GM18526 (cell line): ENCODE results near the gene AP3D1.

ENCODE experiments used
- POLR2A ChIP-seq: IDR thresholded peaks from 3 replicates; pipeline ENCODE4 v1.6.1; 2011; ENCODE audit not compliant: insufficient read length; ENCODE audit errors: extremely low read depth

The AP3D1 gene

GRCh38 chr19:2151339-2152229 lies at the start of gene AP3D1:
Gene AP3D1 (minus strand): TSS chr19:2151566. CDS start chr19:2151334, 232 bp downstream.
- TF ChIP-seq POLR2A, result peak; percentile 45

- no peak for TF ChIP-seq POLR2A
Measured at GRCh38 chr19:2199861-2200623, 48.7 kb upstream of the AP3D1 start.

GRCh38 chr19:2199215-2199614 lies 47.8 kb upstream of the AP3D1 start:
- TF ChIP-seq POLR2A, result no peak

- no peak for TF ChIP-seq POLR2A
Measured at GRCh38 chr19:2198317-2198716, 47.0 kb upstream of the AP3D1 start.

DNA sequence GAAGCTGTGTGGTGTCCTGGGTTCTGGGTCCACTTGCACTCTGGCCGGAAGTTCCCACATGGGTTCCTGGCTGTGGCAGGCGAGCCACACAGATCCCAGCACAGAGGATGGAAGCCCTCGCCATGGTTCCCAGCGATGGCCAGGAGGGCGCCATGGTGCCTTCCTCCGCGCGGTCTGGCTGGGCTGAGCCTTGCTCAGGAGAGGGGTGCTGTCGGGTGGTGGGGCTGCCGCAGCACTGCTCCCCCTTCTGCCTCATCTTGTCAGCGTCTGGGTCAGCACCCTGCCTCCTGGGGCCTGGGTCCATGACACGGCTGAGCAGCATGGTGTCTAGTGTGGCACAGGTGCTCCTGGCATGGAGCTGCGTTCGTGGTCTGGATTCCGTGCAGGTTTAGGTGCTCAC lies 45.9 kb upstream of the AP3D1 start:
- no peak for TF ChIP-seq POLR2A

DNA sequence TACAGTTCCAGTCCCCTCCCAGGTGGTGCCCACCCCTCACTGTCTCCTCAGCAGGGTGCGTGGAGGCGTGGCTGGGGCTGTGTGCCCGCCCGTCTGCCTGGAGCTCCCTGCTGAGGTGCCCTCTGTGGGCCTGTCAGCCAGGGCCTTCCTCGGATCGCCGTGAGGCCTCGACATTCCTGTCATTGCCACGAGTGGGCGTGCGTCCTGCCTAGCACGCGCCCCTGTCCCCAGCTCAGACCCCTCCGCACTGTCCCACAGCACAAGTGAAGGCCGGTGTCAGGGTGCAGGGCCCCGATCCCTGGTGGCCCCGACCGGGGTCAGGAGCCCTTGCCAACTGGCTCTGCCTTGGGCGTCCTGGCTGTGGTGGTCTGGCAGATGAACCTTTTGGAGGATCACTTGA lies 44.5 kb upstream of the AP3D1 start:
- TF ChIP-seq POLR2A, result no peak

- no peak for TF ChIP-seq POLR2A
Measured at GRCh38 chr19:2195361-2195760, 44.0 kb upstream of the AP3D1 start.

DNA sequence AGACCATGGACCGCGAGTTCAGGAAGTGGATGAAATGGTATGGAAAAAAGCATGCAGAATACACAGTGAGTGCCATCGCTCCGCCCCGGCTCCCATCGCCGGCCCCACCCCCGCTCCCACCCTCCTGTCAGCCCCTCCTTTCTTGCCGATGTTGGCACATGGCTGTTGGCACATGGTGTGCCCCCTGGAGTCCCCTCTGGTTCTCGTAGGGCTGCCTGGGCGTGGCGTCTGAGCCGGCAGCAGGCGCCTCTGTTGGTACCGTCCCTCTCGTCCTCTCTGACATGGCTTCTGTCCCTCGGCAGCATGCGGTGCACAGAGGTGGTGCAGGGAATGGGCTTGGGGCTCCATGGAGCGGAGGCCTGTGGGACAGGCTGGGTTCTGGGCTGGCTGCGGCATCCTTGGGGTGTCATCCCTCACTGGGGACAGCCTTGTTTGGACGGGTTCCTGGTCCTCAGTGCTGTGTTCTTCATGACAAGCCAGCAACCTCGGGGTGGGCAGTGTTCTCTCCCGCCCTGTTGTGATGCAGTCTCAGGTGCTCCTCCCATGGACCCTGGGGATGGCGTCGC lies 43.2 kb upstream of the AP3D1 start:
- no peak for TF ChIP-seq POLR2A

- TF ChIP-seq POLR2A, result no peak
Measured at GRCh38 chr19:2193807-2194206, 42.4 kb upstream of the AP3D1 start.

GRCh38 chr19:2192862-2193261 lies 41.5 kb upstream of the AP3D1 start:
- TF ChIP-seq POLR2A, result no peak

- no peak for TF ChIP-seq POLR2A
Measured at GRCh38 chr19:2191456-2192310, 40.3 kb upstream of the AP3D1 start.

DNA sequence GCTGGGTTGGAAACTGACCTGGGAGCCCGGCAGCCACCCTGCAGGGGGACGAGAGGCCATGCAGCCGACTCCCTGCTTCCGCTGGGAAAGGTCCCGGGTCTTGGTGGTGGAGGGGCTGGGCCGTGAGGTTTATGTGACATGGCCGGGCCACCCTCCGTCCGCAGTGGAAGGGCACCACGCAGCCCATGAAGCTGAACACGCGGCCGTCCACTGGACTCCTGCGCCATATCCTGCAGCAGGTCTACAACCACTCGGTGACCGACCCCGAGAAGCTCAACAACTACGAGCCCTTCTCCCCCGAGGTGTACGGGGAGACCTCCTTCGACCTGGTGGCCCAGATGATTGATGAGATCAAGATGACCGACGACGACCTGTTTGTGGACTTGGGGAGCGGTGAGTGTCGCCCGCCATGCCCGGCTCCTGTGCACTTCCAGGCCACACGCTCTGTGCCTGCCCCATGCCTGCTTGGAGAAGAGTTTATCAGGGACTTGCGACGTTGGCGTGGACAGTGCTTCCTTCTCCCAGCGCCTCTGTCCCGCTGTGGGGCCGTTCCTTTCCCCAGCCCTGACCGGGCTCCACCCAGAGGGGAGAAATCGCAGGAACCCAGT lies 39.6 kb upstream of the AP3D1 start:
- TF ChIP-seq POLR2A, result no peak

DNA sequence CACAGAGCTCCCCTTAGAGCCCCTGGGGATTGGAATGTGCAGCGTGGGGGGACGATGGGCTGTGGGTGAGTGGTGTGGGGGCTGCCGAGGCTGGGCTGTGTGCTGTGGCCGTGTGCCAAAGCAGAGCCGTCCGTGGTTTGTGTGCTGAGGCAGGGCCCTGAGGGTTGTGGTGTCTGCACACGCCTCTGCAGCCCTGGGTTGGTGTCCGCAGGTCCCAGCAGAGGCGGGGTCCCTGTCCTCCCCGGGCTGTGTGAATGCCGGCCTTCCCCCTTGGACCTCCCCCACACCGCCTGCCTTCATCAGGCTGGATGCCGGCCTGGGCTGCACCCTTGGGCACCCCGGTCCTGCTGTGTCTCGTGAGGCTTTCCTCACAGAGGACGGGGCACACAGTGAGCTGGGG lies 38.5 kb upstream of the AP3D1 start:
- TF ChIP-seq POLR2A, result no peak

DNA sequence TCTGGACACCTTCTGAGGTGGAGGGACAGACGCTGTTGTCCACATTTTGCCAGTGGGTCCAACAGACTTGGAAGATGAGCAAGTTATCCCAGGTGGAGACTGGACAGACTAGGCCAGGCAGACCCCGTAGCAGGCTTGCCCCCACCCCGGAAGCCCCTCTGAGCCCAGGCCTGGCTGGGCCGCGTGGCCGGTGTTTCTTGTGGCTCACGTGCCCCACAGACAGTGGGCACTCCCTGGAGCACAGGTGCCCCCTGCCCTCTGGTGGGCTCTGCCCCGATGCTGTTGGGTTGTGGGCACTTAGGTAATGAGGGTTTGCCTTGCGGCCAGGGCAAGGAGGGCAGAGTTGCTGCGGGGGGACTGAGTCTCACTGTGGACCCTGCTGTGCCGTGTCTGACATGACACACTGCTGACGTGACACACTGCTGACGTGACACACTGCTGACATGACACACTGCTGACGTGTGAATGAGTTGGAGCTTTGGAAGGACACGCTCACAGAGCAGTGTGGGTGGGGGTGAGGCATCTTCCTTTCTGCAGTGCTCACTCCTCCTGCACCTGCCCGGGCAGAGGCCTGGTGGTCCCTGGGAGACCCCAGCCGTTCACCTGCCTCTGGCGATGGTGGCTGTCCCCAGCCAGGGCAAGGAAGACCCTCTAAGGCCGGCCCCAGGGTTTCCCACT lies 37.5 kb upstream of the AP3D1 start:
- no peak for TF ChIP-seq POLR2A
